ENCODE data around the gene HHLA2. TPM values are rescaled to one million over a fixed set of nuclear protein-coding genes. Genes with fewer than 3 reads are reported as not detected.

HHLA2 gene
- polyA plus RNA-seq, 1 donor from 2014 or later: not detected

GRCh38 chr3:108404368-108404767 is 108.0 kb downstream of the HHLA2 start:
- Mint-ChIP-seq H3K27me3 (no peaks in the 10 kb centered on the region), H3K4me1 (peaks cover 16 to 28% (median 23%) of the 10 kb centered on the region in 3 donors), H3K27ac (no peak overlapping the region), H3K4me3 (no peak overlapping the region), H3K36me3 (no peaks in the 10 kb centered on the region), H3K9me3 (peaks cover 0 to 8% (median 0%) of the 10 kb centered on the region in 3 donors)

- H3K4me3 Mint-ChIP-seq: no peak overlapping the region
- no peaks in the 10 kb centered on the region for H3K36me3 Mint-ChIP-seq
- H3K27me3 Mint-ChIP-seq: no peaks in the 10 kb centered on the region
- peaks cover 16 to 28% (median 23%) of the 10 kb centered on the region in 3 donors for H3K4me1 Mint-ChIP-seq
- peak overlapping the region in 2 of 3 donors; percentile 11 to 89 for H3K27ac Mint-ChIP-seq
- H3K9me3 Mint-ChIP-seq: no peaks in the 10 kb centered on the region
Measured at GRCh38 chr3:108406063-108406660, 109.8 kb downstream of the HHLA2 start.

GRCh38 chr3:108406661-108407206 is 110.4 kb downstream of the HHLA2 start:
- peak overlapping the region in 2 of 3 donors; percentile 1 to 89 for H3K27ac Mint-ChIP-seq
- no peaks in the 10 kb centered on the region for H3K27me3 Mint-ChIP-seq
- H3K9me3 Mint-ChIP-seq: no peaks in the 10 kb centered on the region
- H3K4me1 Mint-ChIP-seq: peaks cover 22 to 28% (median 23%) of the 10 kb centered on the region in 3 donors
- H3K36me3 Mint-ChIP-seq: no peaks in the 10 kb centered on the region
- H3K4me3 Mint-ChIP-seq: peak overlapping the region in 1 of 4 donors; percentile 46

GRCh38 chr3:108407886-108408285 is 111.5 kb downstream of the HHLA2 start:
- Mint-ChIP-seq H3K4me3 (peak overlapping the region in 3 of 4 donors; percentile 31 to 74 (median 65)), H3K36me3 (no peaks in the 10 kb centered on the region), H3K4me1 (peaks cover 22 to 28% (median 23%) of the 10 kb centered on the region in 3 donors), H3K27me3 (no peaks in the 10 kb centered on the region), H3K27ac (peak overlapping the region in 2 of 3 donors; percentile 0 to 89), H3K9me3 (no peaks in the 10 kb centered on the region)

- no peaks in the 10 kb centered on the region for H3K27me3 Mint-ChIP-seq
- peaks cover 22 to 28% (median 23%) of the 10 kb centered on the region in 3 donors for H3K4me1 Mint-ChIP-seq
- peak overlapping the region in 1 of 4 donors; percentile 32 for H3K4me3 Mint-ChIP-seq
- peaks cover 0 to under 1% (median 0%) of the 10 kb centered on the region in 3 donors for H3K9me3 Mint-ChIP-seq
- H3K27ac Mint-ChIP-seq: peak overlapping the region in 1 of 3 donors; percentile 80
- no peaks in the 10 kb centered on the region for H3K36me3 Mint-ChIP-seq
Measured at GRCh38 chr3:108408883-108409799, 112.8 kb downstream of the HHLA2 start.

- H3K27ac Mint-ChIP-seq: no peak overlapping the region
- no peaks in the 10 kb centered on the region for H3K36me3 Mint-ChIP-seq
- H3K9me3 Mint-ChIP-seq: peaks cover 0 to 2% (median 0%) of the 10 kb centered on the region in 3 donors
- no peaks in the 10 kb centered on the region for H3K27me3 Mint-ChIP-seq
- H3K4me3 Mint-ChIP-seq: no peak overlapping the region
- H3K4me1 Mint-ChIP-seq: peaks cover 22 to 28% (median 23%) of the 10 kb centered on the region in 3 donors
Measured at GRCh38 chr3:108409800-108410178, 113.4 kb downstream of the HHLA2 start.

- Mint-ChIP-seq H3K36me3 (no peaks in the 10 kb centered on the region), H3K9me3 (peaks cover 0 to 2% (median 0%) of the 10 kb centered on the region in 3 donors), H3K4me3 (no peak overlapping the region), H3K27me3 (no peaks in the 10 kb centered on the region), H3K4me1 (peaks cover 22 to 28% (median 23%) of the 10 kb centered on the region in 3 donors), H3K27ac (no peak overlapping the region)
Measured at GRCh38 chr3:108410531-108410984, 114.2 kb downstream of the HHLA2 start.

GRCh38 chr3:108412121-108412750 is 115.9 kb downstream of the HHLA2 start:
- Mint-ChIP-seq H3K4me3 (no peak overlapping the region), H3K27ac (no peak overlapping the region), H3K4me1 (peaks cover 16 to 21% (median 17%) of the 10 kb centered on the region in 3 donors), H3K27me3 (no peaks in the 10 kb centered on the region), H3K36me3 (no peaks in the 10 kb centered on the region), H3K9me3 (peaks cover 0 to 2% (median 0%) of the 10 kb centered on the region in 3 donors)

GRCh38 chr3:108414007-108414406 is 117.7 kb downstream of the HHLA2 start:
- Mint-ChIP-seq H3K27ac (no peak overlapping the region), H3K9me3 (peaks cover 0 to 2% (median 0%) of the 10 kb centered on the region in 3 donors), H3K36me3 (no peaks in the 10 kb centered on the region), H3K27me3 (no peaks in the 10 kb centered on the region), H3K4me3 (no peak overlapping the region), H3K4me1 (peaks cover 0 to 9% (median 1%) of the 10 kb centered on the region in 3 donors)

GRCh38 chr3:108415661-108416060 is 119.3 kb downstream of the HHLA2 start:
- H3K36me3 Mint-ChIP-seq: no peaks in the 10 kb centered on the region
- H3K27ac Mint-ChIP-seq: peak overlapping the region in 1 of 3 donors; percentile 47
- peaks cover 0 to 9% (median 0%) of the 10 kb centered on the region in 3 donors for H3K4me1 Mint-ChIP-seq
- peaks cover 0 to 2% (median 0%) of the 10 kb centered on the region in 3 donors for H3K9me3 Mint-ChIP-seq
- H3K27me3 Mint-ChIP-seq: peaks cover 2% of the 10 kb centered on the region
- H3K4me3 Mint-ChIP-seq: no peak overlapping the region

- no peak overlapping the region for H3K27ac Mint-ChIP-seq
- peaks cover 0 to 2% (median 0%) of the 10 kb centered on the region in 3 donors for H3K9me3 Mint-ChIP-seq
- H3K4me3 Mint-ChIP-seq: no peak overlapping the region
- peaks cover 2% of the 10 kb centered on the region for H3K27me3 Mint-ChIP-seq
- H3K4me1 Mint-ChIP-seq: peaks cover 0 to 8% (median 0%) of the 10 kb centered on the region in 3 donors
- no peaks in the 10 kb centered on the region for H3K36me3 Mint-ChIP-seq
Measured at GRCh38 chr3:108416111-108416869, 119.9 kb downstream of the HHLA2 start.

GRCh38 chr3:108420926-108421325 is 124.6 kb downstream of the HHLA2 start:
- Mint-ChIP-seq H3K27me3 (peaks cover 2% of the 10 kb centered on the region), H3K4me1 (peaks cover 0 to 4% (median 3%) of the 10 kb centered on the region in 3 donors), H3K27ac (no peak overlapping the region), H3K36me3 (no peaks in the 10 kb centered on the region), H3K4me3 (no peak overlapping the region), H3K9me3 (no peaks in the 10 kb centered on the region)

Data from IgD-negative memory B cell (primary cell).